HPDE6-E6E7 (cell line): ENCODE data around the gene CHML.

Experiments
- DNase-seq: peaks from one replicate; pipeline ENCODE4 v3.0.0; 2011; ENCODE audit warnings: missing footprints; ENCODE audit errors: extremely low spot score

The CHML gene

GRCh38 chr1:241622669-241623068 lies 17.5 kb downstream of the CHML start:
- no peak for DNase-seq

- DNase-seq = no peak
Observed at GRCh38 chr1:241617426-241617825, 22.7 kb downstream of the CHML start.

GRCh38 chr1:241615043-241615974 lies 24.9 kb downstream of the CHML start:
- DNase-seq = peak; percentile 73

GRCh38 chr1:241614572-241614971 lies 25.6 kb downstream of the CHML start:
- DNase-seq = no peak

GRCh38 chr1:241614144-241614543 lies 26.0 kb downstream of the CHML start:
- no peak for DNase-seq

- DNase-seq = no peak
Observed at GRCh38 chr1:241612533-241613477, 27.4 kb downstream of the CHML start.

- no peak for DNase-seq
Observed at GRCh38 chr1:241611736-241612135, 28.4 kb downstream of the CHML start.

GRCh38 chr1:241611063-241611462 lies 29.1 kb downstream of the CHML start:
- no peak for DNase-seq

- DNase-seq = no peak
Observed at GRCh38 chr1:241610056-241610815, 29.9 kb downstream of the CHML start.

- DNase-seq = peak; percentile 81
Observed at GRCh38 chr1:241608379-241609033, 31.7 kb downstream of the CHML start.

- DNase-seq = no peak
Observed at GRCh38 chr1:241607497-241607896, 32.7 kb downstream of the CHML start.

- peak; percentile 43 for DNase-seq
Observed at GRCh38 chr1:241606544-241606943, 33.6 kb downstream of the CHML start.

GRCh38 chr1:241605146-241605805 lies 34.9 kb downstream of the CHML start:
- no peak for DNase-seq

GRCh38 chr1:241603731-241604245 lies 36.4 kb downstream of the CHML start:
- no peak for DNase-seq

GRCh38 chr1:241600496-241600901 lies 39.7 kb downstream of the CHML start:
- DNase-seq = no peak

GRCh38 chr1:241598249-241598648 lies 41.9 kb downstream of the CHML start:
- no peak for DNase-seq

- no peak for DNase-seq
Observed at GRCh38 chr1:241596633-241597032, 43.5 kb downstream of the CHML start.

- DNase-seq = no peak
Observed at GRCh38 chr1:241593186-241593585, 47.0 kb downstream of the CHML start.

GRCh38 chr1:241592273-241592958 lies 47.8 kb downstream of the CHML start:
- DNase-seq = peak; percentile 81

- no peak for DNase-seq
Observed at GRCh38 chr1:241591736-241592135, 48.4 kb downstream of the CHML start.
